ENCODE data around the gene LVRN.

Gene LVRN

GRCh38 chr5:116032094-116032517, 69.8 kb downstream of the LVRN start, which contains the start of gene ARL14EPL:
Gene ARL14EPL, plus strand, starts transcription at chr5:116032472. Its CDS starts 18,994 bp downstream, at chr5:116051466.
- TF ChIP-seq, protein P1, sequence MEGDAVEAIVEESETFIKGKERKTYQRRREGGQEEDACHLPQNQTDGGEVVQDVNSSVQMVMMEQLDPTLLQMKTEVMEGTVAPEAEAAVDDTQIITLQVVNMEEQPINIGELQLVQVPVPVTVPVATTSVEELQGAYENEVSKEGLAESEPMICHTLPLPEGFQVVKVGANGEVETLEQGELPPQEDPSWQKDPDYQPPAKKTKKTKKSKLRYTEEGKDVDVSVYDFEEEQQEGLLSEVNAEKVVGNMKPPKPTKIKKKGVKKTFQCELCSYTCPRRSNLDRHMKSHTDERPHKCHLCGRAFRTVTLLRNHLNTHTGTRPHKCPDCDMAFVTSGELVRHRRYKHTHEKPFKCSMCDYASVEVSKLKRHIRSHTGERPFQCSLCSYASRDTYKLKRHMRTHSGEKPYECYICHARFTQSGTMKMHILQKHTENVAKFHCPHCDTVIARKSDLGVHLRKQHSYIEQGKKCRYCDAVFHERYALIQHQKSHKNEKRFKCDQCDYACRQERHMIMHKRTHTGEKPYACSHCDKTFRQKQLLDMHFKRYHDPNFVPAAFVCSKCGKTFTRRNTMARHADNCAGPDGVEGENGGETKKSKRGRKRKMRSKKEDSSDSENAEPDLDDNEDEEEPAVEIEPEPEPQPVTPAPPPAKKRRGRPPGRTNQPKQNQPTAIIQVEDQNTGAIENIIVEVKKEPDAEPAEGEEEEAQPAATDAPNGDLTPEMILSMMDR (IDR thresholded peaks at IDR 0.05; ENCODE audit: low read depth, low read length) = peak; percentile 47; the same call in 1 of the 2 replicates
- no peak within 1 kb of the TSS for H3K4me3 ChIP-seq (ENCODE audit: low read depth, low read length)

DNA sequence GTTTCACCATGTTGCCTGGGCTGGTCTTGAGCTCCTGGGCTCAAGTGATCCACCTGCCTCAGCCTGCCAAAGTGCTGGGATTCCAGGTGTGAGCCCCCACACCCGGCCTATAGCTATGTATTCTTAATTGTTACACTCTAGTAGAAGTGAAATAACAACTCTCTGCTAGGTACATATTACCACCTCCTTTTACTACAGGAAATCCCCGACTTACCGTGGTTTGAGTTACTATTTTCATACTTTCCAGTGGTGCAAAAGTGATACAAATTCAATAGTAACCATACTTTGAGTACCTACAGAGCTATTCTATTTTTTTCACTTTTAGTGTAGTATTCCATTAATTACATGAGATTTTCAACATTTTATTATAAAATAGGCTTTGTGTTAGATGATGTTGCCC, 70.7 kb downstream of the LVRN start:
- H3K4me3 ChIP-seq (ENCODE audit: low read depth, low read length) = no peak overlapping the region
- TF ChIP-seq, protein P1 (IDR thresholded peaks at IDR 0.05; ENCODE audit: low read depth, low read length) = no peak

DNA sequence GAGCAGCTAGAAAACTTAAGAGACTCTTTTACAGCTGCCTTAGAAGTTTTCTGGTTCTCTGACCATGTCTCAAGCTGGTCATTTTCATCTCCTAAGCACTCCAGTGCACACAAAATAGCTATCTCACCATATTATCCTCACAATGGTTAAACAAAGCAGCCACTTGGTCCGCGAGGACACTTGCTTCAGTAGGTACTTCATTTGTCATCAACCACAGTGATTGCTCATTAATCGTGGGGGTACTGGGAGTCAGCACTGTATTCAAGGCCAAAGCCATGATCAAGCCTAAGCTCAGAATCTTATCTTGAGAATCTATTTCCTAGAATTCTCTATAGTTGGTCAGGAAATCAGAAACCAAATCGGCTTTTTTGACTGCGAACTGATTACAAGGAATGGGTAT, 72.8 kb downstream of the LVRN start:
- H3K4me3 ChIP-seq (ENCODE audit: low read depth, low read length) = no peak overlapping the region
- TF ChIP-seq, protein P1 (IDR thresholded peaks at IDR 0.05; ENCODE audit: low read depth, low read length) = no peak

- H3K4me3 ChIP-seq (ENCODE audit: low read depth, low read length) = no peak overlapping the region
- TF ChIP-seq, protein P1 (IDR thresholded peaks at IDR 0.05; ENCODE audit: low read depth, low read length) = no peak
Measured at GRCh38 chr5:116037236-116037822, 75.1 kb downstream of the LVRN start.

GRCh38 chr5:116038817-116039216, 76.5 kb downstream of the LVRN start:
- H3K4me3 ChIP-seq (ENCODE audit: low read depth, low read length) = no peak overlapping the region
- TF ChIP-seq, protein P1 (IDR thresholded peaks at IDR 0.05; ENCODE audit: low read depth, low read length) = no peak

- TF ChIP-seq, protein P1 (IDR thresholded peaks at IDR 0.05; ENCODE audit: low read depth, low read length) = no peak
- H3K4me3 ChIP-seq (ENCODE audit: low read depth, low read length) = no peak overlapping the region
Measured at GRCh38 chr5:116042375-116042774, 80.1 kb downstream of the LVRN start.

- TF ChIP-seq, protein P1 (IDR thresholded peaks at IDR 0.05; ENCODE audit: low read depth, low read length) = no peak
- no peak overlapping the region for H3K4me3 ChIP-seq (ENCODE audit: low read depth, low read length)
Measured at GRCh38 chr5:116044073-116044472, 81.8 kb downstream of the LVRN start.

All from WI38 (cell line).